Liver (tissue), 9 donors: ENCODE data around the gene CHL1. TPM values are rescaled to one million over a fixed set of nuclear protein-coding genes. Genes with fewer than 3 reads are reported as not detected.

Source experiments
- DNase-seq: peaks from one replicate; pipeline ENCODE4 v3.0.0-alpha.2; 2017; ENCODE audit warnings: low spot score
- H3K27ac ChIP-seq, 2 donors: one replicate each; pipeline ENCODE4 v1.7.0; 2013; ENCODE audit warnings: inconsistent platforms in 2 of 2, low read length in 2 of 2, control low read depth in 1 of 2, low read depth in 1 of 2, mild to moderate bottlenecking in 1 of 2
- H3K27me3 ChIP-seq, 4 donors: one replicate each; pipeline versions ENCODE4 v1.6.1 to v1.7.0; 2013; ENCODE audit warnings: low read length in 3 of 4, inconsistent platforms in 1 of 4, mild to moderate bottlenecking in 1 of 4, moderate library complexity in 1 of 4; ENCODE audit not compliant: control insufficient read depth in 4 of 4, insufficient read depth in 4 of 4
- H3K36me3 ChIP-seq, 4 donors: one replicate each; pipeline versions ENCODE4 v1.6.1 to v1.7.0; 2013; ENCODE audit warnings: low read length in 3 of 4, mild to moderate bottlenecking in 3 of 4, low read depth in 1 of 4, moderate library complexity in 1 of 4; ENCODE audit not compliant: control insufficient read depth in 4 of 4, insufficient read depth in 3 of 4
- H3K4me1 ChIP-seq, 4 donors: one replicate each; pipeline versions ENCODE4 v1.6.1 to v1.7.0; 2013; ENCODE audit warnings: low read length in 3 of 4, mild to moderate bottlenecking in 3 of 4, moderate library complexity in 1 of 4; ENCODE audit not compliant: control insufficient read depth in 4 of 4, insufficient read depth in 4 of 4
- H3K4me3 ChIP-seq, 3 donors: one replicate each; pipeline versions ENCODE4 v1.6.1 to v1.7.0; 2013; ENCODE audit warnings: low read length in 3 of 3, control low read depth in 1 of 3, low read depth in 1 of 3, mild to moderate bottlenecking in 1 of 3
- H3K9ac ChIP-seq, 2 donors: one replicate each; pipeline ENCODE4 v1.7.0; 2013; ENCODE audit warnings: low read length in 2 of 2, mild to moderate bottlenecking in 2 of 2, moderate library complexity in 2 of 2, control low read depth in 1 of 2, low read depth in 1 of 2
- H3K9me3 ChIP-seq, 4 donors: one replicate each; pipeline versions ENCODE4 v1.6.1 to v1.7.0; 2013; ENCODE audit warnings: low read length in 3 of 4; ENCODE audit not compliant: control insufficient read depth in 4 of 4
- EGR1 ChIP-seq, 2 donors: IDR thresholded peaks; 2 replicates each; pipeline ENCODE4 v1.6.1; 2016 to 2018; ENCODE audit warnings: antibody characterized with exemption in 2 of 2, low read depth in 2 of 2
- FOXA1 ChIP-seq: IDR thresholded peaks from 2 replicates; pipeline ENCODE4 v1.6.1; 2016; ENCODE audit warnings: antibody characterized with exemption
- FOXA2 ChIP-seq: IDR thresholded peaks from 2 replicates; pipeline ENCODE4 v1.6.1; 2016; ENCODE audit warnings: antibody characterized with exemption
- GABPA ChIP-seq, 2 donors: IDR thresholded peaks in 1 of 2; conservative IDR thresholded peaks in 1 of 2; 2 replicates each; pipeline ENCODE4 v1.6.1; 2016; ENCODE audit warnings: antibody characterized with exemption in 2 of 2, mild to moderate bottlenecking in 1 of 2, moderate library complexity in 1 of 2
- HNF4A ChIP-seq, 2 donors: conservative IDR thresholded peaks; 2 replicates each; pipeline ENCODE4 v1.6.1; 2016; ENCODE audit warnings: antibody characterized with exemption in 2 of 2, mild to moderate bottlenecking in 2 of 2
- HNF4G ChIP-seq: IDR thresholded peaks from 2 replicates; pipeline ENCODE4 v1.6.1; 2016; ENCODE audit warnings: antibody characterized with exemption
- JUND ChIP-seq, 2 donors: IDR thresholded peaks; 2 replicates each; pipeline ENCODE4 v1.6.1; 2016; ENCODE audit warnings: antibody characterized with exemption in 2 of 2
- NR2F2 ChIP-seq: IDR thresholded peaks from 2 replicates; pipeline ENCODE4 v1.6.1; 2016; ENCODE audit warnings: antibody characterized with exemption
- RXRA ChIP-seq, 2 donors: IDR thresholded peaks; 2 replicates each; pipeline ENCODE4 v1.6.1; 2017 to 2018; ENCODE audit warnings: antibody characterized with exemption in 2 of 2, mild to moderate bottlenecking in 1 of 2
- TAF1 ChIP-seq: conservative IDR thresholded peaks from 2 replicates; pipeline ENCODE4 v1.6.1; 2016; ENCODE audit warnings: antibody characterized with exemption, mild to moderate bottlenecking
- YY1 ChIP-seq: IDR thresholded peaks from 2 replicates; pipeline ENCODE4 v1.6.1; 2016; ENCODE audit warnings: antibody characterized with exemption, mild to moderate bottlenecking
- WGBS: extraction: QIAGEN DNeasy Blood & Tissue Kit; methylation state at CpG from one replicate; pipeline ENCODE4 v1.1.7; 2013; 5-methylcytosine and 5-hydroxymethylcytosine counted together
- polyA plus RNA-seq, 2 donors: library from polyadenylated mRNA; stranded (reverse) in 1 of 2; unstranded in 1 of 2; fragments of 200-250 nt in 1 of 2; fragments of >200 nt in 1 of 2; fragmentation: Nextera tagmentation in 1 of 2; extraction: Ambion mirVana in 1 of 2; gene quantifications; one replicate each; pipeline versions ENCODE4 v1.2.1 to v1.2.3, GENCODE V29; 2013 to 2015
- total RNA-seq, 2 donors: library from RNA; depleted of rRNA; stranded (reverse); fragments of >200 nt; gene quantifications; one replicate each; pipeline ENCODE4 v1.2.3, GENCODE V29; 2014
- TF ChIP-seq, protein P1 (sequence below): IDR thresholded peaks from 2 replicates; pipeline ENCODE4 v1.6.1; 2016; ENCODE audit warnings: antibody characterized with exemption
- TF ChIP-seq, protein P2 (sequence below): IDR thresholded peaks from 2 replicates; pipeline ENCODE4 v1.6.1; 2016; ENCODE audit warnings: antibody characterized with exemption, mild to moderate bottlenecking
- TF ChIP-seq, protein P3 (sequence below): IDR thresholded peaks from 2 replicates; pipeline ENCODE4 v1.6.1; 2016; ENCODE audit warnings: antibody characterized with exemption
- TF ChIP-seq, protein P4 (sequence below): fragments of 150-350 bp; IDR thresholded peaks from 2 replicates; pipeline ENCODE4 v1.5.1; 2017; ENCODE audit warnings: improper control_type of control experiment, low read depth, low read length; ENCODE audit not compliant: missing input control
- donor health status: healthy.
- donor health status: healthy.
- donor health status: healthy.
- donor health status: healthy.
- donor health status: healthy.

Gene CHL1
- total and polyA plus RNA-seq, 4 donors: 0.03 to 8.1 (median 0.66) TPM

DNA sequence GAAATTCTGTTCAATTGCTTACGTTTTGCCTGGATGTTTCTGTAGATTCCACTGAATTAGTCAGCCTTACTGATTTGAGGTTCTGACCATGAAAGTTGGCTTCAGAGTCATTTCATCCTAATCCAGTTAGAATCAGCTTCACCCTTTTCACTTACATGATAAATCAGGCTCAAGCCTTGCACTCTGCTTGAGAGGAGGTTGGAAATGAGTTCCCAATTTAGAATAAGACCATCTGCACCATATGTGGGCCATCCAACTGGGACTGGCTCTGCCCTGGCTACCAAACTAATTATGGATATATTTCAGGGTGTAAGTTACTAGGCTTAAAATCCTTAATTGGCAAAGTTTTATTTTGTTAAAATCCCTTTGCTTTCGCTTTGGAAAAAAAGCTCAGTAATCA is 255.7 kb downstream of the CHL1 start:
- no peak for TF ChIP-seq FOXA2
- no peak for TF ChIP-seq EGR1 (IDR thresholded peaks at IDR 0.05; ENCODE audit: low read depth in 2 of 2)
- no peak for TF ChIP-seq RXRA (IDR thresholded peaks at IDR 0.05)
- TF ChIP-seq, protein P1, sequence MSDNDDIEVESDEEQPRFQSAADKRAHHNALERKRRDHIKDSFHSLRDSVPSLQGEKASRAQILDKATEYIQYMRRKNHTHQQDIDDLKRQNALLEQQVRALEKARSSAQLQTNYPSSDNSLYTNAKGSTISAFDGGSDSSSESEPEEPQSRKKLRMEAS: no peak
- TF ChIP-seq TAF1: no peak
- no peak for TF ChIP-seq FOXA1
- TF ChIP-seq, protein P2, sequence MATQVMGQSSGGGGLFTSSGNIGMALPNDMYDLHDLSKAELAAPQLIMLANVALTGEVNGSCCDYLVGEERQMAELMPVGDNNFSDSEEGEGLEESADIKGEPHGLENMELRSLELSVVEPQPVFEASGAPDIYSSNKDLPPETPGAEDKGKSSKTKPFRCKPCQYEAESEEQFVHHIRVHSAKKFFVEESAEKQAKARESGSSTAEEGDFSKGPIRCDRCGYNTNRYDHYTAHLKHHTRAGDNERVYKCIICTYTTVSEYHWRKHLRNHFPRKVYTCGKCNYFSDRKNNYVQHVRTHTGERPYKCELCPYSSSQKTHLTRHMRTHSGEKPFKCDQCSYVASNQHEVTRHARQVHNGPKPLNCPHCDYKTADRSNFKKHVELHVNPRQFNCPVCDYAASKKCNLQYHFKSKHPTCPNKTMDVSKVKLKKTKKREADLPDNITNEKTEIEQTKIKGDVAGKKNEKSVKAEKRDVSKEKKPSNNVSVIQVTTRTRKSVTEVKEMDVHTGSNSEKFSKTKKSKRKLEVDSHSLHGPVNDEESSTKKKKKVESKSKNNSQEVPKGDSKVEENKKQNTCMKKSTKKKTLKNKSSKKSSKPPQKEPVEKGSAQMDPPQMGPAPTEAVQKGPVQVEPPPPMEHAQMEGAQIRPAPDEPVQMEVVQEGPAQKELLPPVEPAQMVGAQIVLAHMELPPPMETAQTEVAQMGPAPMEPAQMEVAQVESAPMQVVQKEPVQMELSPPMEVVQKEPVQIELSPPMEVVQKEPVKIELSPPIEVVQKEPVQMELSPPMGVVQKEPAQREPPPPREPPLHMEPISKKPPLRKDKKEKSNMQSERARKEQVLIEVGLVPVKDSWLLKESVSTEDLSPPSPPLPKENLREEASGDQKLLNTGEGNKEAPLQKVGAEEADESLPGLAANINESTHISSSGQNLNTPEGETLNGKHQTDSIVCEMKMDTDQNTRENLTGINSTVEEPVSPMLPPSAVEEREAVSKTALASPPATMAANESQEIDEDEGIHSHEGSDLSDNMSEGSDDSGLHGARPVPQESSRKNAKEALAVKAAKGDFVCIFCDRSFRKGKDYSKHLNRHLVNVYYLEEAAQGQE: no peak
- TF ChIP-seq GABPA (IDR thresholded peaks at IDR 0.05 in 1 of 2, conservative IDR thresholded peaks at IDR 0.05 in 1 of 2): no peak
- no peak for TF ChIP-seq NR2F2
- no peak for TF ChIP-seq HNF4A (conservative IDR thresholded peaks at IDR 0.05)
- TF ChIP-seq, protein P3, sequence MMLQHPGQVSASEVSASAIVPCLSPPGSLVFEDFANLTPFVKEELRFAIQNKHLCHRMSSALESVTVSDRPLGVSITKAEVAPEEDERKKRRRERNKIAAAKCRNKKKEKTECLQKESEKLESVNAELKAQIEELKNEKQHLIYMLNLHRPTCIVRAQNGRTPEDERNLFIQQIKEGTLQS: no peak
- TF ChIP-seq, protein P4, sequence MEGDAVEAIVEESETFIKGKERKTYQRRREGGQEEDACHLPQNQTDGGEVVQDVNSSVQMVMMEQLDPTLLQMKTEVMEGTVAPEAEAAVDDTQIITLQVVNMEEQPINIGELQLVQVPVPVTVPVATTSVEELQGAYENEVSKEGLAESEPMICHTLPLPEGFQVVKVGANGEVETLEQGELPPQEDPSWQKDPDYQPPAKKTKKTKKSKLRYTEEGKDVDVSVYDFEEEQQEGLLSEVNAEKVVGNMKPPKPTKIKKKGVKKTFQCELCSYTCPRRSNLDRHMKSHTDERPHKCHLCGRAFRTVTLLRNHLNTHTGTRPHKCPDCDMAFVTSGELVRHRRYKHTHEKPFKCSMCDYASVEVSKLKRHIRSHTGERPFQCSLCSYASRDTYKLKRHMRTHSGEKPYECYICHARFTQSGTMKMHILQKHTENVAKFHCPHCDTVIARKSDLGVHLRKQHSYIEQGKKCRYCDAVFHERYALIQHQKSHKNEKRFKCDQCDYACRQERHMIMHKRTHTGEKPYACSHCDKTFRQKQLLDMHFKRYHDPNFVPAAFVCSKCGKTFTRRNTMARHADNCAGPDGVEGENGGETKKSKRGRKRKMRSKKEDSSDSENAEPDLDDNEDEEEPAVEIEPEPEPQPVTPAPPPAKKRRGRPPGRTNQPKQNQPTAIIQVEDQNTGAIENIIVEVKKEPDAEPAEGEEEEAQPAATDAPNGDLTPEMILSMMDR: no peak
- no peak for TF ChIP-seq JUND (IDR thresholded peaks at IDR 0.05)
- no peak for TF ChIP-seq YY1
- Histone ChIP-seq H3K4me3 (no peak overlapping the region), H3K4me1 (no peaks in the 10 kb centered on the region), H3K9ac (no peak overlapping the region), H3K9me3 (peaks cover 0 to 2% (median under 1%) of the 10 kb centered on the region in 4 donors), H3K27ac (no peak overlapping the region), H3K27me3 (peaks cover 0 to 7% (median 3%) of the 10 kb centered on the region in 4 donors), H3K36me3 (no peaks in the 10 kb centered on the region)
- no peak for DNase-seq
- 63% methylated on average over 2 of the region's 2 CpGs for WGBS

DNA sequence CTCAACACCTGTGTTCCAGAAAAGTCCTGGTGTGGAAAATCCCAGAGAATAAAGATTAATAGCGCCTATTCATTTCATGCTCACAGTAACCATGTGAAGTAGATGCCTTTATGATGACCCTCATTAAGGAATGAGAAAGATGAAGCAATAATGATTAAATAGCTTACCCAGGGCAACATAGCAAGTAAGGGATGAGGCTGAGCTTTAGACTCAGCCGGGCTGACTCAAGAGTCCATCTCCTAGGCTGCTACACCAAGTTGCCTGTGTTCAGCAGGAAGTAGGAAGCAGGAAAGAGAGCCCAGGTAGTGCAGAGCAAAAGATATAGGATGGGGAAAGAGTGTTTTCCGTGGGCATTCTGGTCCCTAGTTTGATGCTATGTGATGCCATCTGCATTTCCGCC is 256.5 kb downstream of the CHL1 start:
- Histone ChIP-seq H3K36me3 (no peaks in the 10 kb centered on the region), H3K4me3 (no peak overlapping the region), H3K4me1 (no peaks in the 10 kb centered on the region), H3K9me3 (peaks cover 0 to 2% (median under 1%) of the 10 kb centered on the region in 4 donors), H3K27ac (no peak overlapping the region), H3K9ac (no peak overlapping the region), H3K27me3 (peaks cover 0 to 7% (median 2%) of the 10 kb centered on the region in 4 donors)
- 78% methylated on average over 4 of the region's 4 CpGs for WGBS
- TF ChIP-seq, protein P3: no peak
- TF ChIP-seq YY1 (no peak), FOXA2 (no peak), NR2F2 (no peak), HNF4G (no peak), RXRA (IDR thresholded peaks at IDR 0.05) (no peak)
- TF ChIP-seq, protein P1: no peak
- TF ChIP-seq, protein P4: no peak
- DNase-seq: no peak
